ENCODE measurements around the gene MED27.

MED27 gene

GRCh38 chr9:131992906-131993657, 86.6 kb downstream of the MED27 start:
- DNase-seq = no peak

GRCh38 chr9:131987232-131987631, 92.4 kb downstream of the MED27 start:
- no peak for DNase-seq

GRCh38 chr9:131986576-131986975, 93.1 kb downstream of the MED27 start:
- DNase-seq = no peak

DNA sequence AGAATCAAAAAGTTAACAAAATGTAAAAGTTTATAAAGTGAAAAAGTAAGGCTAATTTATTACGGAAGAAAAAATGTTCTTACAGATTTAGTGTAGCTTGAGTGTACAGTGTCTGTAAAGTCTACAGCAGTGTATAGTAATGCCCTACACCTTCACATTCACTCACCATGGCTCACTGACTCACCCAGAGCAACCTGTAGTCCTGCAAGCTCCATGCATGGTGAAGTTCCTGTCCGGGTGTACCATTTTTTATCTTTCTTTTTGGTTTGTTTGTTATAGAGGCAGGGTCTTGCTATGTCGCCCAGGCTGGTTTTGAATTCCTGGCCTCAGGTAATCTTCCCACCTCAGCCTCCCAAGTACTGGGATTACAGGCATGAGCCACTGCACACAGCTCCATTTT, 93.6 kb downstream of the MED27 start:
- DNase-seq = no peak

GRCh38 chr9:131984564-131984963, 95.1 kb downstream of the MED27 start:
- no peak for DNase-seq

DNA sequence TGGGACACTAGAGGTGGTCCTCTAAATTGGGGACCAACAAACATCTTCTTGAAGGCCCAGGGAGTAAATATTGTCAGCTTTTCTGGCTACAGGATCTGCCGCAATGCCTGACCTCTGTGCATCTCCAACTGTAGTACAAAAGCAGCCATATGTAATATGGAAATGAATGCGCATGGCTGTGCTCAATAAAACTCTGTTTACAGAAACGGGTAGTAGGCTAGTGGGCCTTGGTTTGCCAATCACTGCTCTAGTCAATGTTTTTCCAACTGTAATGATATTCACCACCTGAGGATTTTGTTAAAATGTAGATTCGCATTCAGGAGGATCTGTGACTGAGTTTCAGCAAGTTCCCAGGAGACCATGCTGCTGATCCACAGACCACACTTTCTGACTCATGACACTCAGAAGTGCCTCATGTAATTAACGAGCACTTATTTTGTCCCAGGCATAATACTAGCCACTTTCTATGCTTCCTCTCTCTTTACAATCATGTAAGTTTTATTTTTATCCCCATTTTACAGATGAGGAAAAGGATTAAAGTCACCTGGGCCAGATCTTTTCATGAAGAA, 96.9 kb downstream of the MED27 start:
- no peak for DNase-seq

DNA sequence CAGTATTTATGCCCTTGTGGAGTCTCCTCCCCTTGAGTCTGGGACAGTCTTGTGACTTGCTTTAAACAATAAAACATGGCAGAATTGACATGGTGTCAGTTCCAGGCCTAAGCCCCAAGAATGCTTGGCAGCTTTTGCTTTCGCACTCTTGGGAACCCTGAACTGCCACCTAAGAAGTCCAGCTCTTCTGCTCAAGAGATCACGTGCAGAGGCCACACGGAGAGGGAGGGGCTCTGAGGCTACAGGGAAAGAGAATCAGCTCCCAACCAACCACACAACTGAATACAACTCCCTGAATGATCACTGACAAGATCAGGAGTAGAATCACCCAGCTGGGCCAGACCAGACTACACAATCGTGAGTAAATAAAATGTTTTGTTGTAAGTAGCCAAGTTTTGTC, 97.6 kb downstream of the MED27 start:
- no peak for DNase-seq

DNA sequence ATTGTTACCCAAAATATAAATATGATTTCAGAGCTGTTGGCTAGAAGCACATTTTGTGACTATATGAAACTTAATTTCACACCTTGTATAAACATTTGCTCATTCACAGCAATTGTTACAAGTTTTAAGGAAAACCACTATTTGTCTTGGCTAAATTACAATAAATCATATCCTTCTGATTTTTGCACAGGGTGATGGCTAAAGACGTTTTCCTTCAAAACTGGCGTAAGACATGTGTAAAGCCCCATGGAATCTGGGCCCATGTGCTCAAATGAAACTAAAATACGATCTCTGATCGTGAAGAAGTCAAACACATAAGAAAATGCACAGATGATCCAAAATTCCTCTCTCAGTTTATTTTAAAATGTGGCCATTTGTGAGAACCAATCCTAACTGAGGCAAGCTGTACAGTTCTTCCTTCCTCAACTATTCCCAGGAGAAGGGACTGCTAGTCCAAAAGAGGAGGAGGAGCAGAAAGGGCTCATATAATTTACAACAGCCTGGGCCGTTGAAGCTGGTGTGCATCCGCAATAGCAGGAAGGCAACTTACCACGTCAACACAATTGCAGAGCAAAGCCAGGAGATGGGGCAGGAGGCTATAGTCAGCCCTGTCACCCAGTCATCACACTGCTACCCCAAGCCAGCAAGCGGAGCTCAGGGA, 98.4 kb downstream of the MED27 start:
- DNase-seq = no peak

DNA sequence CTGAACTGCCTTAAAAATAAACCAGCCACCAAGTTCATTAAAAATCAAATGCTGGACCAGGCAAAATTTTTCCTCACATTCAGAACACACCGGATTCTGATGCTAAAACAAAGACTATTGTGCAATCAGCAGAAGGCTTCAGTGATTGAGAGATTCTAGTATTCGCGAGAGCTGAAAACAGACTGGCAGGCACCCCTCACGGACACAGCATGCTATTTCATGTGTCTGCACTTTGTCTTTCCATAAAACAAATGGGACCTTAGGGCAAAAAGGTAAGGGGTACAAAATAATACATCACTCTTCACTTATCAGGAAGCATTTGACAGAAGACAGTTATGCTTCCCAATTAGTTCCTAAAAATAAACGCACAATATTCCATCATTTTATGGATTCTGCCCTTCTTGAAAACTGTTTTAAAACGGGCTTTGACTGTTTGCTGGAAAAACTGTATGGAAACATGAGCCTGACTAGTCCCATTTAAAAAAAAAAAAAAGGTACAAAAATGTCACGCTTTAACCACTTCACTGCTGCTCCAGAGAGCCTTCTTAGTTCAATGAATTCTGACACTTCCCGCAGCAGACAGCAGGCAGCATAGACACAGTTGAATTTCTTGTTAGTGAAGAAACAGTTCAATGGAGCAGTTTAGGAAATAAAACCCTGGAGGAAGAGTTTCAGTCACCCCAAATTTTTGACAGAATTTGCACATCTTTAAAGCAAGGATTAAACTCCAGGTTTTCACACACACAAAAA, 99.2 kb downstream of the MED27 start:
- no peak for DNase-seq

DNA sequence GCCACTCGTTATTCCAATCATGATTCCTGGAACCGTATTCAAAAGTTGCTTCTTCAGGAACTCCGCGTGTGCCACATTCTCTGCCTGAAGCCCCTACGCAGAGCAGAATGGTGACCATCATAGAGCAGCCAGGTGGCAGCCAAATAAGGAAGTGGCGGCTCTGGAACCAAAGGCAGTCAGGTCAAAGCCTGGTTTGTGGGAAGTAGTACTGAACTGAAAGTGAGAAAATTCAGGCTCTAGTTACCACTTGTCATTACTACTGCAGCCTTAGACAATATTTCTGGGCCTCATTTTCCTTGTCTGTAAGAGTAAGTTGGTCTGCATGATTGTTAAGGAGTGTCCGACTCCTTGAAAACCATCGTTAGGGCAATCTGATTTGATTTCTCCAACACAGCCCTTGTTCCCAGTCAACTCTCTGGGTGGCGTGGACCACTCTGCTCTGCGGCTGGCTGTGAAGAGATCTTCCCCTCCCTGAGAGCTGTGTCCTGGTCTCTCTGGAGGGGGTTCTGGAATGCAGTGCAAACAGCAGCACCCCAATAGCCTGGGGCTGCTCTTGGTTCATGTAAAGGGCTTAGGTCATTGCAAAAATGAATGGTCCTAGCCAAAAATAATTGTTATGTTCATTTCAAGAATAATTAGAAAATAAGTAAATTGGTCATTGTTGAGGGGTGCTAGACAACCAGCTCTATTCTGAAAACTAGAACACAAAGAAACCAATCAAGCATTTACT, 102.4 kb downstream of the MED27 start:
- DNase-seq = no peak

DNA sequence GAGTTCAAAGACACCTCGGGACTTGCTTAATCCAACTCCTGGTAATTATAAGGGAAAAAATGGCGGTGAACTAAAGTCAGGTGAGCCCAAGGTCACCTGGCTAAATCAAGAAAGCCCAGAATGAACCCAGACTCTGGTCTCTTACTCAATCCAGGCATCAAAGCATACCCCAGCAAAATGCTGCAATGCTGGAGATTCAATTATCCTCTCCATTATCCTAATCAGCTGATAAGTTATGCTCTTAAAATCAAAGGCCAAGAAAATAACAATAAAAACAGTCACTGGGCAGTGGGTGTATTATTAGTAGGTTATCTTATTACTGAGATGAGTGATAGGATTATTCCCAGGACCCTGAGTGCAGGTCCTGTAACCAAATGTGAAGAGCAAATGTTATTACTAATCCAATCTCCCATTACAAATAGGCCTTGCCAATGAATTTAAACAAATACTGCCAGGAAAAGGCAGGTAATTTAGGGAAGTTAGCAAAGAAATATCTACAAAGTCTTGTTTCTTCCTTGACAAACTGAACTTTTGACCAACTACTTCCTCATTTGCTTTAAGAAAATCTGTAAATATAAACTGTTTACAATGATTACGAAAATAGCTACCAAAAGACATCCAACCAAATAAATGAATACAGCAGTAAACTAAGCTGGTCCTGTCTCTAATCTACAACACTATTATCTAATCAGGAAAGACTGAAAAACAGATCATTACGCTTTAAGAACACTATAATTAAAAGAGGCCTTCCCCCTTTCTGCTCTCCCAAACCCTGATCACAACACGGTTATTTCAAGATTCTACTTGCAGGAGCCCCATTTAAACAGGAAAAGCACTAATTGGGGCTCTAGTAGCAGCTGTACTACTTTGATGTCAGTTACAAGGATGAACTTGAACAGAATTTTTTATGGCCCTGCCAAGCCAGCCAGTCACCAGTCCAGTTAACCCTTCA, 103.2 kb downstream of the MED27 start:
- DNase-seq = no peak

GRCh38 chr9:131972889-131973288, 106.8 kb downstream of the MED27 start:
- DNase-seq = no peak

DNA sequence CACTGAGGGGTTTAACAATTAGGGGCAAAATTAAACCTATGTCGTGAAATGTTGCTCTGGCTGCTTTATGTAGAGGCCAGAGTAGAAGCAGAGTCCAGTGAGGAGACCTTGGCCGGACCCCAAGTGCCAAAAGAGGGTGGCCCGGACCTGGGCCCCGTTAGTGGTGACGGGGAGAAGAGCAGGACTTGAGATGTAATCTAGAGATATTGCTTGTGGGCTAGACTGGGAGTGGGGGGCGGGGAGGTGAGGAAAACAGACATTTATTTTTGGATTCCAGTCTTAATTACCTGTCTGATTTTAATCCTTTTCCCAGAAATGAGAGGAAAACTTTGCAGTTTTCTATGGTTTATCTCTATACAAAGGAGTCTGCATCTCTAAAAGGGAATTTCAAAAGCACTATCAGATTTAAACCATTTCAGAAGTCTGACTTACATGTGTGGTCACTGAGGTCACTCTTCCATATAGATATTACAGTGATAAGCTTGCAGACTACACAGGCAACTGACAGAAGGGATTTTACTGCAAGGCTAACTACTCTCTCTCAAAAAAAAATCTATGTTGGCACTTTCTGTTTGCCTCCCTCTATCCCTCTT, 108.1 kb downstream of the MED27 start:
- no peak for DNase-seq

DNA sequence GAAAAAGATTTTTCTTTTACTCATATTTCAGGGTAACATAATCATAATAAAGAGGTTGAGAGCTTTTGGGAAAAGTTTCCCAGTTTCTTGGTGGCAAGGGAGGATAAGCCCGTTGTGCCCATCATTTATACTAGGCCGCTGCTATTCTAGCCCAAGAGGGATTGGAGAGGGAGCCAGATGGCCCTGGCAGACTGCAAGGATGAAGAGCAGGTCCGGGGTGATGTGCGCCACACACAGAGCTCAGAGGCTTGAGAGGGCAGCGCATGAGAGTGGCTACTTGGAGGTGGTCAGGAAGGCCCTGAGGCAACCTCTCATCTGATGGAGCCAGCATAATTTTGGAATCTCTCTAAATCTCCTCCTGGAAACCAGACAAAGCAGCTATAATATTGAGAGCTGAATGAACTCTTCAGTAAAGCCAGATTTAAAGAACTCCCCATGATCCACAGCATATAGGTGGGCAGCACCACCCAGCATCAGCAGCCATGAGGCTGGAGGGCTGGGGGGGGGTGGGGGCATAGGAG, 110.1 kb downstream of the MED27 start:
- DNase-seq = no peak

- no peak for DNase-seq
These were observed 111.0 kb downstream of the MED27 start for GRCh38 chr9:131968632-131969031.

GRCh38 chr9:131965841-131966240, 113.8 kb downstream of the MED27 start:
- no peak for DNase-seq

- no peak for DNase-seq
These were observed 114.6 kb downstream of the MED27 start for GRCh38 chr9:131965103-131965502.

GRCh38 chr9:131963072-131964030, 116.3 kb downstream of the MED27 start:
- no peak for DNase-seq

GRCh38 chr9:131961496-131961880, 118.2 kb downstream of the MED27 start:
- no peak for DNase-seq
